Measurements from ENCODE around the gene PDCD10.

Gene PDCD10

DNA sequence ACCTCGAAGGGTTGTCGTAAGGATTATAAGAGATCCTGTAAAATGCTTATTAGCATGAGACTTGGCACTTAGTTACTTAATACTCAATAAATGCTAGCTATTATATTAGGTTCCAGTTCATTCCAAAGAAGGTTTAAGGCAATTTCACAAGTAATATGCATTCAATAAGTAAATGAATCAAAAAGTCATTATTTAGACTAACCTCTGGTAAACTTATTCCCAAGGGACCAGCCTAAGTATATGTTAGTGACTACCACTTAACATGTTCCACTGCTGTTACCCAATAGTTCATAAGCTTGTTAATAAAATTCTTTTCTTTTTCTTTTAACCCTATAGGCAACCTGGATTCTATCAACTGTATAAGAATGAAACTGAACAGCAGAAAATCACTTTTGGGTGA is 5.1 kb downstream of the PDCD10 start:
- Histone ChIP-seq H3K4me3 (IDR thresholded peaks at IDR 0.05; ENCODE audit: insufficient read depth, low read depth, low read length) (no peak overlapping the region), H2AFZ (ENCODE audit: low read depth) (no peak overlapping the region), H3K9ac (no peak overlapping the region), H3K4me1 (ENCODE audit: low read depth, poor library complexity, severe bottlenecking) (peaks cover 37% of the 10 kb centered on the region), H4K20me1 (ENCODE audit: insufficient read depth) (peaks cover 30% of the 10 kb centered on the region), H3K4me2 (no peak overlapping the region), H3K27me3 (ENCODE audit: insufficient read depth, low read depth) (no peaks in the 10 kb centered on the region), H3K27ac (no peak overlapping the region), H3K36me3 (ENCODE audit: insufficient read depth) (no peaks in the 10 kb centered on the region), H3K79me2 (ENCODE audit: insufficient read depth, low read depth) (peaks cover 93% of the 10 kb centered on the region)
- TF ChIP-seq, protein P1, sequence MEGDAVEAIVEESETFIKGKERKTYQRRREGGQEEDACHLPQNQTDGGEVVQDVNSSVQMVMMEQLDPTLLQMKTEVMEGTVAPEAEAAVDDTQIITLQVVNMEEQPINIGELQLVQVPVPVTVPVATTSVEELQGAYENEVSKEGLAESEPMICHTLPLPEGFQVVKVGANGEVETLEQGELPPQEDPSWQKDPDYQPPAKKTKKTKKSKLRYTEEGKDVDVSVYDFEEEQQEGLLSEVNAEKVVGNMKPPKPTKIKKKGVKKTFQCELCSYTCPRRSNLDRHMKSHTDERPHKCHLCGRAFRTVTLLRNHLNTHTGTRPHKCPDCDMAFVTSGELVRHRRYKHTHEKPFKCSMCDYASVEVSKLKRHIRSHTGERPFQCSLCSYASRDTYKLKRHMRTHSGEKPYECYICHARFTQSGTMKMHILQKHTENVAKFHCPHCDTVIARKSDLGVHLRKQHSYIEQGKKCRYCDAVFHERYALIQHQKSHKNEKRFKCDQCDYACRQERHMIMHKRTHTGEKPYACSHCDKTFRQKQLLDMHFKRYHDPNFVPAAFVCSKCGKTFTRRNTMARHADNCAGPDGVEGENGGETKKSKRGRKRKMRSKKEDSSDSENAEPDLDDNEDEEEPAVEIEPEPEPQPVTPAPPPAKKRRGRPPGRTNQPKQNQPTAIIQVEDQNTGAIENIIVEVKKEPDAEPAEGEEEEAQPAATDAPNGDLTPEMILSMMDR (conservative IDR thresholded peaks at IDR 0.05; ENCODE audit: low read depth, low read length), result no peak

DNA sequence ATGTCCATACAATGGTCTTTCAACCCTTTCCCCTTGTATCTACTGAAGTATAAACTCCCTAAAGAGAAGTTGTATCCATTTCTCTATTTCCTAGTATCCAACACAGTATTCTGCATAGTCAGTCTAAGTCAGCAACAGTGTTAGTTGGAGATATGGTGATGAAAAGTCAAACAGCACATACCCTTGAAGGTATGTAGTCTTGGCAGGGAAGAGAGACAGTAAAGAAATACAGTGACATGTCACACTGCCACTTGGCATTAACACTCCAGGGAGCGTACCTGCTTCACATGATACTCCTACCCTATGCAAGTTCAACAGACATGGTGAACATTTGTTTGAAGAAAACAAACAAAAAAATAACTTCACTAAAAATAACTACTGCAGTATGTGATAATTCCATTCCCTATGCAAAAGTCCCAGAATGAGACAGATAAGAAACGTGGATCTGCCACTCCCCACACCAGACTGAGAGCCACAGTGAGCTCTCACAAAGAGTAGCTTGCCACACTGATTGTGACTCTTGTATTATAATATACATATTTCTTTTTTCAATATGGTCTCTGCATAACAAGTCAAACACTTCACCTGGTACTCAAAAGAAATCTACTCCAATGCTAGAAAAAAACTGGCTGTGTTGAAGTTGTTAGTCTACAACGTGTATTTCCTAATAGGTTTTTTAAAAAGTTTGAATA is 5.9 kb downstream of the PDCD10 start:
- H2AFZ ChIP-seq (ENCODE audit: low read depth), result no peak overlapping the region
- TF ChIP-seq, protein P1 (conservative IDR thresholded peaks at IDR 0.05; ENCODE audit: low read depth, low read length), result no peak
- peaks cover 30% of the 10 kb centered on the region for H4K20me1 ChIP-seq (ENCODE audit: insufficient read depth)
- H3K4me3 ChIP-seq (IDR thresholded peaks at IDR 0.05; ENCODE audit: insufficient read depth, low read depth, low read length), result no peak overlapping the region
- H3K79me2 ChIP-seq (ENCODE audit: insufficient read depth, low read depth), result peaks cover 96% of the 10 kb centered on the region
- no peak overlapping the region for H3K4me2 ChIP-seq
- H3K9ac ChIP-seq, result no peak overlapping the region
- H3K27ac ChIP-seq, result no peak overlapping the region
- peaks cover 37% of the 10 kb centered on the region for H3K4me1 ChIP-seq (ENCODE audit: low read depth, poor library complexity, severe bottlenecking)
- H3K36me3 ChIP-seq (ENCODE audit: insufficient read depth), result no peaks in the 10 kb centered on the region
- no peaks in the 10 kb centered on the region for H3K27me3 ChIP-seq (ENCODE audit: insufficient read depth, low read depth)

DNA sequence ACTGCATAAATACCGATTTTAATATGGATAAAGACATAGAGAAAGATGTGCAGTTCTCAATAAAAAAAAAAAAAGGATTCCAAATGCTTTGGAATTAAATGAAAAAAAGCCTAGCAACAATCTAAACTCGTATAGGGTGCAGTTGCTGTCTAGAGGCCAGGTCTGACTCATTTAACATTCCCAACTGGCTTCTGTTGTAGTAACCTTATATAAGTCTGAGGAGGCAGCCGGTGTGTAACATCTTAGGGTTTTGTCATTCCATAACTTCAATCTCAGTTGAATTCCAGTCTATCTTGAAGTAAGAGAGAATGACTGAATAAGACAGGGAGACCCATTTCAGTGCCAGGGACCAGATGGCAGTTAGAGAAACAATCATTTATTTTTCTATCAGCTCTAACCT is 6.5 kb downstream of the PDCD10 start:
- no peak overlapping the region for H3K9ac ChIP-seq
- H3K27me3 ChIP-seq (ENCODE audit: insufficient read depth, low read depth), result no peaks in the 10 kb centered on the region
- H3K27ac ChIP-seq, result no peak overlapping the region
- no peak overlapping the region for H2AFZ ChIP-seq (ENCODE audit: low read depth)
- H3K4me3 ChIP-seq (IDR thresholded peaks at IDR 0.05; ENCODE audit: insufficient read depth, low read depth, low read length), result no peak overlapping the region
- H3K36me3 ChIP-seq (ENCODE audit: insufficient read depth), result no peaks in the 10 kb centered on the region
- peaks cover 96% of the 10 kb centered on the region for H3K79me2 ChIP-seq (ENCODE audit: insufficient read depth, low read depth)
- peaks cover 33% of the 10 kb centered on the region for H3K4me1 ChIP-seq (ENCODE audit: low read depth, poor library complexity, severe bottlenecking)
- TF ChIP-seq, protein P1 (conservative IDR thresholded peaks at IDR 0.05; ENCODE audit: low read depth, low read length), result no peak
- peaks cover 30% of the 10 kb centered on the region for H4K20me1 ChIP-seq (ENCODE audit: insufficient read depth)
- no peak overlapping the region for H3K4me2 ChIP-seq

DNA sequence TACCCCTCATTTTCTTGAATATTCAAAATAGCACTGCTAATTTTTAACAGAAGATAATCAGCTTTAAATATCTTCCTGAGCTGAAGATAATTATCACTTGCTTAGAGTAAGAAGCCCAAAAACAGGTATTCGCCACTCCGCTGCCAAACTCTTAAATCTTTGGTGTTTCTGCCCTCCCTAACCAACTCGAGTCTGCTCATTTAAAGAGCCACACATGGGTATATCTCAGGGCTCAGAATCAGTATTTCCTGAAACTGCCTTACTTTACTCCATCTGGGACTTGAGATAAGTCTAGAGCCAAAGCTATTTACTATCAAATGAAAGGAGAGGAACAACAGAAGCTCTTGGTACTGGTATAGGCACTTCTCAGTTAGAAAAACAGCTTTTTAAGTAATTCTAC is 10.8 kb downstream of the PDCD10 start:
- Histone ChIP-seq H3K4me3 (IDR thresholded peaks at IDR 0.05; ENCODE audit: insufficient read depth, low read depth, low read length) (no peak overlapping the region), H3K4me1 (ENCODE audit: low read depth, poor library complexity, severe bottlenecking) (peaks cover 22% of the 10 kb centered on the region), H3K27me3 (ENCODE audit: insufficient read depth, low read depth) (no peaks in the 10 kb centered on the region), H3K4me2 (no peak overlapping the region), H3K36me3 (ENCODE audit: insufficient read depth) (no peaks in the 10 kb centered on the region), H3K9ac (no peak overlapping the region), H3K79me2 (ENCODE audit: insufficient read depth, low read depth) (peaks cover 79% of the 10 kb centered on the region), H3K27ac (no peak overlapping the region), H2AFZ (ENCODE audit: low read depth) (no peak overlapping the region), H4K20me1 (ENCODE audit: insufficient read depth) (peaks cover 16% of the 10 kb centered on the region)
- TF ChIP-seq, protein P1 (conservative IDR thresholded peaks at IDR 0.05; ENCODE audit: low read depth, low read length), result no peak
